IPS-18a (cell line): ENCODE measurements around the gene ETS1.

ENCODE experiments used
- H3K27ac ChIP-seq: one replicate; pipeline ENCODE4 v1.5.1; 2013; ENCODE audit warnings: low read length
- H3K27me3 ChIP-seq: one replicate; pipeline ENCODE4 v1.6.1; 2013; ENCODE audit warnings: mild to moderate bottlenecking, low read length; ENCODE audit not compliant: control insufficient read depth, insufficient read depth
- H3K36me3 ChIP-seq: one replicate; pipeline ENCODE4 v1.6.1; 2013; ENCODE audit warnings: low read depth, low read length; ENCODE audit not compliant: control insufficient read depth
- H3K4me1 ChIP-seq: one replicate; pipeline ENCODE4 v1.6.1; 2013; ENCODE audit warnings: low read depth, low read length; ENCODE audit not compliant: control insufficient read depth
- H3K4me3 ChIP-seq: one replicate; pipeline ENCODE4 v1.5.1; 2013; ENCODE audit warnings: low read length
- H3K9ac ChIP-seq: one replicate; pipeline ENCODE4 v1.6.1; 2013; ENCODE audit warnings: mild to moderate bottlenecking, low read length, moderate library complexity
- H3K9me3 ChIP-seq: one replicate; pipeline ENCODE4 v1.6.1; 2013; ENCODE audit warnings: low read depth, low read length; ENCODE audit not compliant: control insufficient read depth

Gene ETS1

GRCh38 chr11:128501008-128501407 is 86.3 kb downstream of the ETS1 start:
- Histone ChIP-seq H3K27me3 (no peaks in the 10 kb centered on the region), H3K9me3 (no peaks in the 10 kb centered on the region), H3K9ac (no peak overlapping the region), H3K4me3 (no peak overlapping the region), H3K27ac (no peak overlapping the region), H3K4me1 (peaks cover 11% of the 10 kb centered on the region), H3K36me3 (no peaks in the 10 kb centered on the region)

GRCh38 chr11:128500493-128500892 is 86.9 kb downstream of the ETS1 start:
- Histone ChIP-seq H3K27ac (no peak overlapping the region), H3K4me3 (no peak overlapping the region), H3K9ac (no peak overlapping the region)

GRCh38 chr11:128499613-128500253 is 87.6 kb downstream of the ETS1 start:
- H3K27me3 ChIP-seq, result no peaks in the 10 kb centered on the region
- H3K27ac ChIP-seq, result no peak overlapping the region
- peaks cover 11% of the 10 kb centered on the region for H3K4me1 ChIP-seq
- H3K9ac ChIP-seq, result no peak overlapping the region
- no peak overlapping the region for H3K4me3 ChIP-seq
- no peaks in the 10 kb centered on the region for H3K36me3 ChIP-seq
- H3K9me3 ChIP-seq, result no peaks in the 10 kb centered on the region

More at GRCh38 chr11:128500493-128500892, 86.9 kb downstream of the ETS1 start:
- H3K4me1 ChIP-seq, result peaks cover 11% of the 10 kb centered on the region
- no peaks in the 10 kb centered on the region for H3K36me3 ChIP-seq
- H3K9me3 ChIP-seq, result no peaks in the 10 kb centered on the region
- H3K27me3 ChIP-seq, result no peaks in the 10 kb centered on the region

GRCh38 chr11:128498721-128499245 is 88.6 kb downstream of the ETS1 start:
- no peaks in the 10 kb centered on the region for H3K27me3 ChIP-seq
- no peaks in the 10 kb centered on the region for H3K36me3 ChIP-seq
- no peaks in the 10 kb centered on the region for H3K9me3 ChIP-seq
- peaks cover 11% of the 10 kb centered on the region for H3K4me1 ChIP-seq
- H3K9ac ChIP-seq, result no peak overlapping the region
- H3K4me3 ChIP-seq, result no peak overlapping the region
- no peak overlapping the region for H3K27ac ChIP-seq

GRCh38 chr11:128497776-128498095 is 89.6 kb downstream of the ETS1 start:
- no peak overlapping the region for H3K27ac ChIP-seq
- H3K9ac ChIP-seq, result no peak overlapping the region
- no peak overlapping the region for H3K4me3 ChIP-seq
- peaks cover 8% of the 10 kb centered on the region for H3K4me1 ChIP-seq
- no peaks in the 10 kb centered on the region for H3K27me3 ChIP-seq
- no peaks in the 10 kb centered on the region for H3K36me3 ChIP-seq
- no peaks in the 10 kb centered on the region for H3K9me3 ChIP-seq

GRCh38 chr11:128497061-128497775 is 90.1 kb downstream of the ETS1 start:
- no peaks in the 10 kb centered on the region for H3K27me3 ChIP-seq
- H3K9ac ChIP-seq, result no peak overlapping the region
- H3K9me3 ChIP-seq, result no peaks in the 10 kb centered on the region
- H3K27ac ChIP-seq, result no peak overlapping the region
- peaks cover 8% of the 10 kb centered on the region for H3K4me1 ChIP-seq
- no peaks in the 10 kb centered on the region for H3K36me3 ChIP-seq
- H3K4me3 ChIP-seq, result no peak overlapping the region

GRCh38 chr11:128496692-128497060 is 90.7 kb downstream of the ETS1 start:
- H3K36me3 ChIP-seq, result no peaks in the 10 kb centered on the region
- H3K27ac ChIP-seq, result no peak overlapping the region
- H3K9me3 ChIP-seq, result no peaks in the 10 kb centered on the region
- H3K4me1 ChIP-seq, result peaks cover 8% of the 10 kb centered on the region
- no peak overlapping the region for H3K9ac ChIP-seq
- no peak overlapping the region for H3K4me3 ChIP-seq
- H3K27me3 ChIP-seq, result no peaks in the 10 kb centered on the region

GRCh38 chr11:128496249-128496648 is 91.1 kb downstream of the ETS1 start:
- no peak overlapping the region for H3K27ac ChIP-seq
- no peak overlapping the region for H3K4me3 ChIP-seq

GRCh38 chr11:128494418-128495332 is 92.7 kb downstream of the ETS1 start:
- Histone ChIP-seq H3K4me3 (no peak overlapping the region), H3K4me1 (peaks cover 8% of the 10 kb centered on the region), H3K9ac (no peak overlapping the region), H3K27ac (no peak overlapping the region), H3K27me3 (no peaks in the 10 kb centered on the region), H3K9me3 (no peaks in the 10 kb centered on the region), H3K36me3 (no peaks in the 10 kb centered on the region)

More at GRCh38 chr11:128496249-128496648, 91.1 kb downstream of the ETS1 start:
- no peaks in the 10 kb centered on the region for H3K27me3 ChIP-seq
- peaks cover 8% of the 10 kb centered on the region for H3K4me1 ChIP-seq
- H3K9me3 ChIP-seq, result no peaks in the 10 kb centered on the region
- no peaks in the 10 kb centered on the region for H3K36me3 ChIP-seq
- H3K9ac ChIP-seq, result no peak overlapping the region

- H3K9me3 ChIP-seq, result no peaks in the 10 kb centered on the region
- H3K27ac ChIP-seq, result no peak overlapping the region
- no peaks in the 10 kb centered on the region for H3K27me3 ChIP-seq
- no peak overlapping the region for H3K4me3 ChIP-seq
- H3K36me3 ChIP-seq, result no peaks in the 10 kb centered on the region
- no peak overlapping the region for H3K9ac ChIP-seq
- H3K4me1 ChIP-seq, result peaks cover 8% of the 10 kb centered on the region
Measured at GRCh38 chr11:128493570-128493965, 93.8 kb downstream of the ETS1 start.

- peaks cover 8% of the 10 kb centered on the region for H3K4me1 ChIP-seq
- no peaks in the 10 kb centered on the region for H3K9me3 ChIP-seq
- no peak overlapping the region for H3K9ac ChIP-seq
- H3K4me3 ChIP-seq, result no peak overlapping the region
- no peak overlapping the region for H3K27ac ChIP-seq
- H3K27me3 ChIP-seq, result no peaks in the 10 kb centered on the region
- H3K36me3 ChIP-seq, result no peaks in the 10 kb centered on the region
Measured at GRCh38 chr11:128492903-128493569, 94.3 kb downstream of the ETS1 start.
